ENCODE results near the gene AMIGO3.
"Not testable (repeated sequence)": the region's sequence is repeated elsewhere in the genome, so short reads cannot be mapped to it uniquely, and the experiment has no call there.

AMIGO3 gene

GRCh38 chr3:49719214-49719884 is at the start of gene AMIGO3:
TSS of gene AMIGO3 (minus strand) at chr3:49719684. CDS start at chr3:49719465, 219 bp downstream.
- peak; percentile 95 for FAIRE-seq
- DNase-seq (ENCODE audit: insufficient read length, low spot score) = peak; percentile 97

GRCh38 chr3:49763981-49764380 is 44.5 kb upstream of the AMIGO3 start:
- DNase-seq (ENCODE audit: insufficient read length, low spot score) = no peak
- no peak for FAIRE-seq

- no peak for DNase-seq (ENCODE audit: insufficient read length, low spot score)
- FAIRE-seq = no peak
These were observed 42.2 kb upstream of the AMIGO3 start for GRCh38 chr3:49761661-49762060.

- DNase-seq (ENCODE audit: insufficient read length, low spot score) (no peak), FAIRE-seq (no peak)
These were observed 39.7 kb upstream of the AMIGO3 start for GRCh38 chr3:49759226-49759625.

- no peak for FAIRE-seq
These were observed 37.7 kb upstream of the AMIGO3 start for GRCh38 chr3:49757197-49757596.

GRCh38 chr3:49756036-49756435 is 36.6 kb upstream of the AMIGO3 start:
- no peak for DNase-seq (ENCODE audit: insufficient read length, low spot score)
- FAIRE-seq = no peak

More at GRCh38 chr3:49757197-49757596, 37.7 kb upstream of the AMIGO3 start:
- no peak for DNase-seq (ENCODE audit: insufficient read length, low spot score)

GRCh38 chr3:49754536-49754935 is 35.1 kb upstream of the AMIGO3 start:
- DNase-seq (ENCODE audit: insufficient read length, low spot score) = no peak
- FAIRE-seq = peak; percentile 40

GRCh38 chr3:49751501-49751900 is 32.0 kb upstream of the AMIGO3 start:
- no peak for FAIRE-seq
- no peak for DNase-seq (ENCODE audit: insufficient read length, low spot score)

GRCh38 chr3:49750056-49750455 is 30.6 kb upstream of the AMIGO3 start:
- FAIRE-seq (no peak), DNase-seq (ENCODE audit: insufficient read length, low spot score) (no peak)

- not testable (repeated sequence) for FAIRE-seq; DNase-seq (ENCODE audit: insufficient read length, low spot score)
These were observed 29.4 kb upstream of the AMIGO3 start for GRCh38 chr3:49748874-49749273.

- FAIRE-seq (no peak), DNase-seq (ENCODE audit: insufficient read length, low spot score) (no peak)
These were observed 28.5 kb upstream of the AMIGO3 start for GRCh38 chr3:49747792-49748480.

- DNase-seq (ENCODE audit: insufficient read length, low spot score) (no peak), FAIRE-seq (no peak)
These were observed 26.5 kb upstream of the AMIGO3 start for GRCh38 chr3:49745986-49746385.

- no peak for FAIRE-seq
- DNase-seq (ENCODE audit: insufficient read length, low spot score) = no peak
These were observed 20.9 kb upstream of the AMIGO3 start for GRCh38 chr3:49740427-49740826.

- FAIRE-seq = no peak
These were observed 18.7 kb upstream of the AMIGO3 start for GRCh38 chr3:49738067-49738713.

GRCh38 chr3:49734752-49735151 is 15.3 kb upstream of the AMIGO3 start:
- no peak for DNase-seq (ENCODE audit: insufficient read length, low spot score)
- no peak for FAIRE-seq

More at GRCh38 chr3:49738067-49738713, 18.7 kb upstream of the AMIGO3 start:
- DNase-seq (ENCODE audit: insufficient read length, low spot score) = no peak

GRCh38 chr3:49733551-49733950 is 14.1 kb upstream of the AMIGO3 start:
- no peak for DNase-seq (ENCODE audit: insufficient read length, low spot score)
- no peak for FAIRE-seq

- FAIRE-seq = no peak
These were observed 13.1 kb upstream of the AMIGO3 start for GRCh38 chr3:49732597-49732996.

GRCh38 chr3:49729966-49730609 is 10.6 kb upstream of the AMIGO3 start:
- DNase-seq (ENCODE audit: insufficient read length, low spot score) (no peak), FAIRE-seq (no peak)

More at GRCh38 chr3:49732597-49732996, 13.1 kb upstream of the AMIGO3 start:
- DNase-seq (ENCODE audit: insufficient read length, low spot score) = no peak

- FAIRE-seq = no peak
- DNase-seq (ENCODE audit: insufficient read length, low spot score) = no peak
These were observed 8.5 kb upstream of the AMIGO3 start for GRCh38 chr3:49727924-49728361.

GRCh38 chr3:49727154-49727923 is 7.9 kb upstream of the AMIGO3 start:
- FAIRE-seq = no peak
- no peak for DNase-seq (ENCODE audit: insufficient read length, low spot score)

Data from GM19239 (cell line).